H9 (cell line): ENCODE measurements around the gene TRIM52. TPM values are rescaled to one million over a fixed set of nuclear protein-coding genes. Genes with fewer than 3 reads are reported as not detected.

ENCODE experiments used
- DNase-seq: peaks from one replicate; pipeline ENCODE4 v3.0.0-alpha.2; 2017
- H2AFZ ChIP-seq: one replicate; pipeline ENCODE4 v1.6.1; 2013; ENCODE audit warnings: mild to moderate bottlenecking, low read length, control low read depth, moderate library complexity
- H2AK5ac ChIP-seq: 2 replicates; pipeline ENCODE4 v1.6.1; 2013; ENCODE audit warnings: low read length, control low read depth, mixed read lengths; ENCODE audit not compliant: insufficient read length
- H2BK120ac ChIP-seq: one replicate; pipeline ENCODE4 v1.6.1; 2013; ENCODE audit warnings: low read depth, mild to moderate bottlenecking, low read length, control low read depth, inconsistent platforms; ENCODE audit not compliant: poor library complexity, severe bottlenecking
- H2BK12ac ChIP-seq: 2 replicates; pipeline ENCODE4 v1.6.1; 2013; ENCODE audit warnings: low read length, control low read depth, mixed read lengths, low read depth; ENCODE audit not compliant: insufficient read length
- H2BK15ac ChIP-seq: 2 replicates; pipeline ENCODE4 v1.6.1; 2013; ENCODE audit warnings: low read depth, low read length, control low read depth
- H2BK20ac ChIP-seq: one replicate; pipeline ENCODE4 v1.6.1; 2013; ENCODE audit warnings: low read depth, mild to moderate bottlenecking, low read length, control low read depth, inconsistent platforms; ENCODE audit not compliant: poor library complexity, severe bottlenecking
- H2BK5ac ChIP-seq: 2 replicates; pipeline ENCODE4 v1.6.1; 2013; ENCODE audit warnings: low read length, control low read depth, mixed read lengths; ENCODE audit not compliant: insufficient read length
- H3K14ac ChIP-seq: 2 replicates; pipeline ENCODE4 v1.6.1; 2013; ENCODE audit warnings: low read length, control low read depth; ENCODE audit not compliant: insufficient read depth
- H3K18ac ChIP-seq: 2 replicates; pipeline ENCODE4 v1.6.1; 2013; ENCODE audit warnings: low read depth, mild to moderate bottlenecking, mixed read lengths, low read length, control low read depth; ENCODE audit not compliant: insufficient read length
- H3K23ac ChIP-seq: 2 replicates; pipeline ENCODE4 v1.6.1; 2013; ENCODE audit warnings: low read length, control low read depth, mixed read lengths, low read depth; ENCODE audit not compliant: insufficient read length
- H3K23me2 ChIP-seq: 2 replicates; pipeline ENCODE4 v1.6.1; 2013; ENCODE audit warnings: low read depth, mild to moderate bottlenecking, mixed read lengths, low read length, control low read depth; ENCODE audit not compliant: insufficient read length, poor library complexity, severe bottlenecking
- H3K27ac ChIP-seq: 2 replicates; pipeline ENCODE4 v1.5.1; 2013; ENCODE audit warnings: low read length, control low read depth, mixed read lengths, low read depth; ENCODE audit not compliant: insufficient read length
- H3K27me3 ChIP-seq: 2 replicates; pipeline ENCODE4 v1.6.1; 2013; ENCODE audit warnings: low read length, control low read depth, inconsistent platforms; ENCODE audit not compliant: insufficient read depth
- H3K4ac ChIP-seq: 2 replicates; pipeline ENCODE4 v1.6.1; 2013; ENCODE audit warnings: low read depth, mild to moderate bottlenecking, control low read depth, inconsistent platforms, low read length, moderate library complexity
- H3K4me1 ChIP-seq: 2 replicates; pipeline ENCODE4 v1.6.1; 2013; ENCODE audit warnings: low read length, control low read depth, inconsistent platforms; ENCODE audit not compliant: insufficient read depth
- H3K4me2 ChIP-seq: 2 replicates; pipeline ENCODE4 v1.6.1; 2013; ENCODE audit warnings: low read length, control low read depth, mixed read lengths; ENCODE audit not compliant: insufficient read length, insufficient read depth
- H3K56ac ChIP-seq: 2 replicates; pipeline ENCODE4 v1.6.1; 2013; ENCODE audit warnings: low read depth, mild to moderate bottlenecking, mixed read lengths, low read length, control low read depth; ENCODE audit not compliant: insufficient read length
- H3K79me1 ChIP-seq: 2 replicates; pipeline ENCODE4 v1.6.1; 2013; ENCODE audit warnings: low read depth, mild to moderate bottlenecking, moderate library complexity, low read length, control low read depth, inconsistent platforms; ENCODE audit not compliant: insufficient read depth, poor library complexity, severe bottlenecking
- H3K79me2 ChIP-seq: 2 replicates; pipeline ENCODE4 v1.6.1; 2013; ENCODE audit warnings: low read length, control low read depth, inconsistent platforms; ENCODE audit not compliant: insufficient read depth
- H3K9ac ChIP-seq: 2 replicates; pipeline ENCODE4 v1.6.1; 2013; ENCODE audit warnings: low read length, control low read depth, mixed read lengths; ENCODE audit not compliant: insufficient read length; ENCODE audit errors: extremely low read depth
- H3K9me3 ChIP-seq: one replicate; pipeline ENCODE4 v1.6.1; 2013; ENCODE audit warnings: low read depth, low read length, inconsistent platforms; ENCODE audit not compliant: control insufficient read depth
- H3T11ph ChIP-seq: one replicate; pipeline ENCODE4 v1.6.1; 2013; ENCODE audit warnings: mild to moderate bottlenecking, low read length, control low read depth, inconsistent platforms
- H4K20me1 ChIP-seq: one replicate; pipeline ENCODE4 v1.6.1; 2013; ENCODE audit not compliant: control insufficient read depth, insufficient read length, insufficient read depth
- H4K5ac ChIP-seq: 2 replicates; pipeline ENCODE4 v1.6.1; 2013; ENCODE audit warnings: low read depth, mild to moderate bottlenecking, mixed read lengths, low read length, control low read depth; ENCODE audit not compliant: insufficient read length
- H4K8ac ChIP-seq: replicated peaks from 2 replicates; pipeline ENCODE4 v1.6.1; 2013; ENCODE audit warnings: low read length, control low read depth, mixed read lengths, low read depth; ENCODE audit not compliant: insufficient read length
- H4K91ac ChIP-seq: 2 replicates; pipeline ENCODE4 v1.6.1; 2013; ENCODE audit warnings: low read depth, mild to moderate bottlenecking, moderate library complexity, mixed read lengths, low read length, control low read depth; ENCODE audit not compliant: insufficient read length
- H3K27ac Mint-ChIP-seq, 3 experiments: 2 replicates in 2 of 3; 3 replicates in 1 of 3; pipeline ENCODE4 v1.8.0; 2020 to 2021; ENCODE audit warnings: mixed read lengths in 3 of 3, mild to moderate bottlenecking in 1 of 3, moderate library complexity in 1 of 3
- H3K27me3 Mint-ChIP-seq: 2 replicates; pipeline ENCODE4 v1.8.0; 2021; ENCODE audit warnings: low read depth, mild to moderate bottlenecking, moderate library complexity, mixed read lengths
- H3K36me3 Mint-ChIP-seq, 3 experiments: 2 replicates in 2 of 3; 3 replicates in 1 of 3; pipeline ENCODE4 v1.8.0; 2020 to 2021; ENCODE audit warnings: low read depth in 3 of 3, mixed read lengths in 3 of 3; ENCODE audit not compliant: insufficient read depth in 1 of 3
- H3K4me1 Mint-ChIP-seq, 2 experiments: 2 replicates each; pipeline ENCODE4 v1.8.0; 2020; ENCODE audit warnings: mixed read lengths in 2 of 2
- H3K4me3 Mint-ChIP-seq, 2 experiments: 2 replicates in 1 of 2; 3 replicates in 1 of 2; pipeline ENCODE4 v1.8.0; 2020 to 2021; ENCODE audit warnings: mild to moderate bottlenecking in 2 of 2, mixed read lengths in 2 of 2, moderate library complexity in 1 of 2
- H3K9me3 Mint-ChIP-seq, 2 experiments: 2 replicates in 1 of 2; 3 replicates in 1 of 2; pipeline ENCODE4 v1.8.0; 2020; ENCODE audit warnings: mild to moderate bottlenecking in 2 of 2, mixed read lengths in 2 of 2, moderate library complexity in 1 of 2
- WGBS: extraction: QIAGEN DNeasy Blood & Tissue Kit; methylation state at CpG from one replicate; pipeline ENCODE4 v1.1.7; 2013; ENCODE audit warnings: missing lambda C conversion rate, low lambda C conversion rate, mixed read lengths; ENCODE audit not compliant: insufficient read length; ENCODE audit errors: extremely low coverage; 5-methylcytosine and 5-hydroxymethylcytosine counted together
- total RNA-seq: library from RNA; stranded (reverse); gene quantifications from 2 replicates; pipeline ENCODE4 v1.2.1, GENCODE V29; 2021
- TF ChIP-seq, protein P1 (sequence below): fragments of 200-600 bp; sonication (generic); conservative IDR thresholded peaks from 3 replicates; pipeline ENCODE4 v1.8.0; 2021; ENCODE audit warnings: antibody characterized with exemption, mild to moderate bottlenecking

The TRIM52 gene
- total RNA-seq, 1 experiment from 2014 or later, result 5.1 TPM

DNA sequence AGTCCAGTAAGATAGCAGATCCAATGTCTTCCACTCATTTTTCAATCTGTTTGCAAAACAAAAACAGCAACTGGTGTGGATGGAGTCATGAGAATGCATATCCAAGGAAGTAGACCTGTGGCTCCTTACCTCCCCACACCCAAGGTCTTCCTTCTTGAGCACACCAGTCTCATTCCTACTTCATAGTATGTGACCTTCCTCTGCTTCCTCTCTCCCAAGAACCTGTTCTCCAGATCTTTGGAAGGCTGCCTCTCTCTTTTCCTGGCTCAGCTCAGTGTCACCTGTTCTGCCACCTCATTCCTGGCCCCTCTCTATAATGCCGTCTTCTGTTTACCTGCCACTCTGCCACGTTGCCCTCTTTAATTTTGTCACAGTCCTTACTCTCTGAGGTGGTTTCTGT is 48.0 kb downstream of the TRIM52 start:
- H3K4ac ChIP-seq, result no peak overlapping the region
- Mint-ChIP-seq H3K27ac (no peak overlapping the region), H3K9me3 (no peaks in the 10 kb centered on the region; a peak in 1 of 5 replicates), H3K36me3 (no peaks in the 10 kb centered on the region), H3K4me3 (no peak overlapping the region), H3K27me3 (peaks cover 30% of the 10 kb centered on the region), H3K4me1 (peaks cover 16 to 21% of the 10 kb centered on the region in 2 experiments; a peak in 3 of 4 replicates)
- no CpG with 5 or more reads among the region's 2 CpGs for WGBS
- H3T11ph ChIP-seq, result no peak overlapping the region
- no peak overlapping the region for H2BK12ac ChIP-seq
- no peak overlapping the region for H3K14ac ChIP-seq
- H2BK5ac ChIP-seq, result no peak overlapping the region
- no peak overlapping the region for H4K5ac ChIP-seq
- H3K23me2 ChIP-seq, result peaks cover 7% of the 10 kb centered on the region
- no peak overlapping the region for H3K27ac ChIP-seq
- no peaks in the 10 kb centered on the region; the same call in 1 of the 2 replicates for H3K4me1 ChIP-seq
- H4K91ac ChIP-seq, result no peak overlapping the region
- DNase-seq, result no peak
- no peak overlapping the region for H3K23ac ChIP-seq
- H3K79me1 ChIP-seq, result no peaks in the 10 kb centered on the region
- no peak overlapping the region for H2AFZ ChIP-seq
- H2AK5ac ChIP-seq, result no peak overlapping the region
- H3K9ac ChIP-seq, result no peak overlapping the region
- no peaks in the 10 kb centered on the region for H3K79me2 ChIP-seq
- no peak overlapping the region for H2BK15ac ChIP-seq
- no peak overlapping the region for H3K18ac ChIP-seq
- H2BK20ac ChIP-seq, result no peak overlapping the region
- H3K56ac ChIP-seq, result no peak overlapping the region
- H3K4me2 ChIP-seq, result no peak overlapping the region
- TF ChIP-seq, protein P1, sequence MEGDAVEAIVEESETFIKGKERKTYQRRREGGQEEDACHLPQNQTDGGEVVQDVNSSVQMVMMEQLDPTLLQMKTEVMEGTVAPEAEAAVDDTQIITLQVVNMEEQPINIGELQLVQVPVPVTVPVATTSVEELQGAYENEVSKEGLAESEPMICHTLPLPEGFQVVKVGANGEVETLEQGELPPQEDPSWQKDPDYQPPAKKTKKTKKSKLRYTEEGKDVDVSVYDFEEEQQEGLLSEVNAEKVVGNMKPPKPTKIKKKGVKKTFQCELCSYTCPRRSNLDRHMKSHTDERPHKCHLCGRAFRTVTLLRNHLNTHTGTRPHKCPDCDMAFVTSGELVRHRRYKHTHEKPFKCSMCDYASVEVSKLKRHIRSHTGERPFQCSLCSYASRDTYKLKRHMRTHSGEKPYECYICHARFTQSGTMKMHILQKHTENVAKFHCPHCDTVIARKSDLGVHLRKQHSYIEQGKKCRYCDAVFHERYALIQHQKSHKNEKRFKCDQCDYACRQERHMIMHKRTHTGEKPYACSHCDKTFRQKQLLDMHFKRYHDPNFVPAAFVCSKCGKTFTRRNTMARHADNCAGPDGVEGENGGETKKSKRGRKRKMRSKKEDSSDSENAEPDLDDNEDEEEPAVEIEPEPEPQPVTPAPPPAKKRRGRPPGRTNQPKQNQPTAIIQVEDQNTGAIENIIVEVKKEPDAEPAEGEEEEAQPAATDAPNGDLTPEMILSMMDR, result no peak
- H3K9me3 ChIP-seq, result no peaks in the 10 kb centered on the region
- H2BK120ac ChIP-seq, result no peak overlapping the region
- H4K20me1 ChIP-seq, result no peaks in the 10 kb centered on the region
- H4K8ac ChIP-seq, result no peak overlapping the region
- H3K27me3 ChIP-seq, result peaks cover 2% of the 10 kb centered on the region
